HEK293 (cell line): ENCODE data around the gene LMTK2.
A peak's percentile ranks its signal among the peaks of the same experiment; 100 is the strongest.

Experiments used
- CTCF ChIA-PET: fragments of 350-600 bp; formaldehyde crosslinking; extraction: SDS; loops from one replicate; lab custom pipeline; 2021; ENCODE audit warnings: antibody characterized with exemption; lab: Yijun Ruan, JAX
- POLR2A ChIA-PET: fragments of 300-600 bp; formaldehyde crosslinking; extraction: SDS; loops from one replicate; lab custom pipeline; 2020; ENCODE audit warnings: antibody characterized with exemption, inconsistent platforms; lab: Yijun Ruan, JAX
- H3K27ac ChIP-seq: fragments of 200-500 bp; sonication (Bioruptor generic); 2 replicates; pipeline ENCODE4 v1.5.1; 2014; ENCODE audit warnings: low read depth, low read length, control low read depth, inconsistent platforms; ENCODE audit errors: extremely low read depth
- H3K36me3 ChIP-seq, 2 experiments: fragments of 200-500 bp in 1 of 2; sonication (Bioruptor generic) in 1 of 2; 1 replicate in 1 of 2; 2 replicates in 1 of 2; pipeline ENCODE4 v1.5.1; 2014 to 2017; ENCODE audit warnings: inconsistent platforms in 2 of 2, low read length in 2 of 2; ENCODE audit not compliant: control insufficient read depth in 2 of 2, insufficient read depth in 1 of 2
- H3K4me1 ChIP-seq: fragments of 200-500 bp; sonication (Bioruptor generic); 2 replicates; pipeline ENCODE4 v1.5.1; 2014; ENCODE audit warnings: mild to moderate bottlenecking, low read length, inconsistent platforms; ENCODE audit not compliant: control insufficient read depth, insufficient read depth
- H3K4me3 ChIP-seq: 2 replicates; pipeline ENCODE4 v1.5.1; 2011; ENCODE audit warnings: low read depth, mild to moderate bottlenecking, control low read depth, low read length, moderate library complexity
- H3K9me3 ChIP-seq: fragments of 200-500 bp; sonication (Bioruptor generic); 2 replicates; pipeline ENCODE4 v1.5.1; 2014; ENCODE audit warnings: low read depth, low read length, inconsistent platforms; ENCODE audit not compliant: control insufficient read depth, insufficient read depth
- BCL11A ChIP-seq: fragments of 450-650 bp; formaldehyde crosslinking; IDR thresholded peaks from 2 replicates; pipeline ENCODE4 v1.5.1; 2016; ENCODE audit warnings: low read depth, missing biosample characterization, missing genetic modification characterization
- GFI1B ChIP-seq: fragments of 450-650 bp; formaldehyde crosslinking; IDR thresholded peaks from 2 replicates; pipeline ENCODE4 v1.5.1; 2016; ENCODE audit warnings: missing biosample characterization, missing genetic modification characterization
- GLI2 ChIP-seq: fragments of 450-650 bp; formaldehyde crosslinking; IDR thresholded peaks from 2 replicates; pipeline ENCODE4; 2017; ENCODE audit warnings: missing biosample characterization, missing genetic modification characterization, low read depth, borderline replicate concordance
- GLIS2 ChIP-seq: fragments of 450-650 bp; formaldehyde crosslinking; IDR thresholded peaks from 2 replicates; pipeline ENCODE4 v1.5.1; 2016; ENCODE audit warnings: missing biosample characterization, missing genetic modification characterization
- KLF17 ChIP-seq: fragments of 450-650 bp; formaldehyde crosslinking; IDR thresholded peaks from 2 replicates; pipeline ENCODE4 v1.5.1; 2016; ENCODE audit warnings: missing biosample characterization, missing genetic modification characterization
- REPIN1 ChIP-seq: fragments of 450-650 bp; formaldehyde crosslinking; IDR thresholded peaks from 2 replicates; pipeline ENCODE4 v1.5.1; 2017; ENCODE audit warnings: missing biosample characterization, missing genetic modification characterization, low read depth
- TRIM28 ChIP-seq: IDR thresholded peaks from 2 replicates; pipeline ENCODE4 v1.6.1; 2011; ENCODE audit warnings: low read length, control low read depth, borderline replicate concordance
- YY1 ChIP-seq: fragments of 450-650 bp; formaldehyde crosslinking; IDR thresholded peaks from 2 replicates; pipeline ENCODE4 v1.5.1; 2018; ENCODE audit warnings: missing biosample characterization, missing genetic modification characterization
- ZBTB1 ChIP-seq: fragments of 450-650 bp; formaldehyde crosslinking; IDR thresholded peaks from 2 replicates; pipeline ENCODE4 v1.5.1; 2016; ENCODE audit warnings: missing biosample characterization, missing genetic modification characterization
- ZBTB6 ChIP-seq: fragments of 450-650 bp; formaldehyde crosslinking; IDR thresholded peaks from 2 replicates; pipeline ENCODE4 v1.5.1; 2017; ENCODE audit warnings: missing biosample characterization, missing genetic modification characterization
- ZBTB8A ChIP-seq: fragments of 450-650 bp; formaldehyde crosslinking; IDR thresholded peaks from 2 replicates; pipeline ENCODE4 v1.5.1; 2016; ENCODE audit warnings: missing biosample characterization, missing genetic modification characterization
- ZNF157 ChIP-seq: fragments of 450-650 bp; formaldehyde crosslinking; IDR thresholded peaks from 2 replicates; pipeline ENCODE4 v1.5.1; 2016; ENCODE audit warnings: missing biosample characterization, missing genetic modification characterization
- ZNF174 ChIP-seq: fragments of 450-650 bp; formaldehyde crosslinking; IDR thresholded peaks from 2 replicates; pipeline ENCODE4 v1.5.0; 2017; ENCODE audit warnings: missing biosample characterization, mild to moderate bottlenecking, missing genetic modification characterization
- ZNF324 ChIP-seq: fragments of 450-650 bp; formaldehyde crosslinking; IDR thresholded peaks from 2 replicates; pipeline ENCODE4 v1.5.1; 2016; ENCODE audit warnings: missing biosample characterization, missing genetic modification characterization
- ZNF513 ChIP-seq: fragments of 450-650 bp; IDR thresholded peaks from 2 replicates; pipeline ENCODE4 v1.5.1; 2018; ENCODE audit warnings: missing biosample characterization, missing genetic modification characterization
- ZNF548 ChIP-seq: fragments of 450-650 bp; formaldehyde crosslinking; IDR thresholded peaks from 2 replicates; pipeline ENCODE4 v1.5.1; 2016; ENCODE audit warnings: missing biosample characterization, missing genetic modification characterization
- ZNF654 ChIP-seq: fragments of 450-650 bp; formaldehyde crosslinking; IDR thresholded peaks from 2 replicates; pipeline ENCODE4 v1.5.1; 2016; ENCODE audit warnings: low read depth, missing biosample characterization, missing genetic modification characterization
- ZNF785 ChIP-seq: fragments of 450-650 bp; formaldehyde crosslinking; IDR thresholded peaks from 2 replicates; pipeline ENCODE4 v1.5.1; 2016; ENCODE audit warnings: missing biosample characterization, missing genetic modification characterization
- ZSCAN18 ChIP-seq: fragments of 450-650 bp; formaldehyde crosslinking; IDR thresholded peaks from 2 replicates; pipeline ENCODE4 v1.5.1; 2016; ENCODE audit warnings: missing biosample characterization, missing genetic modification characterization

Gene LMTK2

GRCh38 chr7:98210513-98211220, 104.0 kb downstream of the LMTK2 start (continued):
- TF ChIP-seq ZSCAN18: no peak
- TF ChIP-seq GFI1B: no peak
- TF ChIP-seq ZNF513 (tag by site-specific recombination): no peak
- TF ChIP-seq ZBTB1 (tag by site-specific recombination): no peak
- TF ChIP-seq GLI2: no peak
- 0 out of 2 replicates have a peak, but pooled peaks have one; percentile 39 for TF ChIP-seq GLIS2 (tag by site-specific recombination)
- no peak for TF ChIP-seq KLF17
- TF ChIP-seq ZNF654 (tag by site-specific recombination): no peak
- TF ChIP-seq BCL11A (tag by site-specific recombination): no peak
- peak; percentile 41; the same call in 1 of the 2 replicates for TF ChIP-seq ZBTB8A
- TF ChIP-seq ZNF324: no peak
- no peak for TF ChIP-seq ZNF157 (tag by site-specific recombination)
- no peak for TF ChIP-seq REPIN1 (tag by site-specific recombination)
- no peak for TF ChIP-seq ZNF785
- TF ChIP-seq ZNF174 (tag by site-specific recombination): no peak

GRCh38 chr7:98211221-98211675, 104.6 kb downstream of the LMTK2 start, which contains the start of gene BHLHA15:
TSS of gene BHLHA15 (plus strand) at chr7:98211439. CDS start at chr7:98212310, 871 bp downstream.
- H3K4me3 ChIP-seq: peak within 1 kb of the TSS; percentile 41
- CTCF ChIA-PET: interaction anchor here (1.5 kb wide), 1 partner anchor 43 kb away, joined by 3 read pairs; no protein-coding TSS in a partner anchor
- no peak for TF ChIP-seq YY1 (tag by site-specific recombination)
- TF ChIP-seq ZBTB6 (tag by site-specific recombination): no peak
- TF ChIP-seq ZNF548: no peak
- no peak for TF ChIP-seq TRIM28
- H3K27ac ChIP-seq: no peak within 1 kb of the TSS
- no peaks in the 10 kb centered on the region for H3K9me3 ChIP-seq
- H3K36me3 ChIP-seq: peaks cover 0 to 9% of the 10 kb centered on the region in 2 experiments; a peak in 1 of 3 replicates
- POLR2A ChIA-PET: interaction anchor here (0.6 kb wide), 1 partner anchor 45 kb away, joined by 4 read pairs; no protein-coding TSS in a partner anchor
- H3K4me1 ChIP-seq: no peaks in the 10 kb centered on the region
